Glutamatergic neuron (in vitro differentiated cells): Measurements from ENCODE around the gene TMEM129. TPM values are rescaled to one million over a fixed set of nuclear protein-coding genes. Genes with fewer than 3 reads are reported as not detected.

Experiments
- DNase-seq: peaks from one replicate; pipeline ENCODE4 v3.0.0; 2022
- H3K27ac Mint-ChIP-seq: one replicate; pipeline ENCODE4 v1.8.0; 2020; ENCODE audit warnings: mild to moderate bottlenecking, mixed read lengths, inconsistent platforms; ENCODE audit not compliant: unreplicated experiment
- H3K27me3 Mint-ChIP-seq: one replicate; pipeline ENCODE4 v1.8.0; 2020; ENCODE audit warnings: mild to moderate bottlenecking, moderate library complexity, mixed read lengths, inconsistent platforms; ENCODE audit not compliant: unreplicated experiment
- H3K36me3 Mint-ChIP-seq: one replicate; pipeline ENCODE4 v1.8.0; 2020; ENCODE audit warnings: mild to moderate bottlenecking, mixed read lengths, inconsistent platforms; ENCODE audit not compliant: unreplicated experiment
- H3K4me1 Mint-ChIP-seq: one replicate; pipeline ENCODE4 v1.8.0; 2020; ENCODE audit warnings: mild to moderate bottlenecking, low read depth, mixed read lengths, inconsistent platforms; ENCODE audit not compliant: unreplicated experiment
- H3K4me3 Mint-ChIP-seq: one replicate; pipeline ENCODE4 v1.8.0; 2020; ENCODE audit warnings: mild to moderate bottlenecking, mixed read lengths, inconsistent platforms; ENCODE audit not compliant: unreplicated experiment
- H3K9me3 Mint-ChIP-seq: one replicate; pipeline ENCODE4 v1.8.0; 2020; ENCODE audit warnings: mild to moderate bottlenecking, moderate library complexity, mixed read lengths, inconsistent platforms; ENCODE audit not compliant: unreplicated experiment
- CTCF ChIP-seq: fragments of 200-600 bp; sonication (generic); IDR thresholded peaks from one replicate; pipeline ENCODE4 v1.5.0; 2021; ENCODE audit not compliant: partially characterized antibody, unreplicated experiment
- total RNA-seq: library from RNA; stranded (reverse); fragmentation: NEBNext Ultra II Directional; extraction: Animal tissue kit (Norgen Biotek cat#: 25700); gene quantifications from one replicate; pipeline ENCODE4 v1.2.1, GENCODE V29; 2021; ENCODE audit not compliant: unreplicated experiment

Gene TMEM129
- total RNA-seq, 1 donor from 2014 or later, result 23.8 TPM

- no peak overlapping the region for H3K4me3 Mint-ChIP-seq
- no peak for DNase-seq
- peaks cover 9% of the 10 kb centered on the region for H3K27me3 Mint-ChIP-seq
- no peak for TF ChIP-seq CTCF
- H3K36me3 Mint-ChIP-seq, result no peaks in the 10 kb centered on the region
- H3K9me3 Mint-ChIP-seq, result peaks cover 6% of the 10 kb centered on the region
- peaks cover 2% of the 10 kb centered on the region for H3K4me1 Mint-ChIP-seq
- H3K27ac Mint-ChIP-seq, result no peak overlapping the region
Observed at GRCh38 chr4:1717129-1718094, 3.7 kb downstream of the TMEM129 start.

- H3K4me1 Mint-ChIP-seq, result peaks cover 4% of the 10 kb centered on the region
- H3K36me3 Mint-ChIP-seq, result no peaks in the 10 kb centered on the region
- no peak for TF ChIP-seq CTCF
- no peak overlapping the region for H3K4me3 Mint-ChIP-seq
- DNase-seq, result no peak
- H3K9me3 Mint-ChIP-seq, result peaks cover 3% of the 10 kb centered on the region
- peaks cover 8% of the 10 kb centered on the region for H3K27me3 Mint-ChIP-seq
- H3K27ac Mint-ChIP-seq, result no peak overlapping the region
Observed at GRCh38 chr4:1716065-1716945, 4.8 kb downstream of the TMEM129 start.

- DNase-seq, result no peak
- peaks cover 9% of the 10 kb centered on the region for H3K4me1 Mint-ChIP-seq
- H3K9me3 Mint-ChIP-seq, result peaks cover 7% of the 10 kb centered on the region
- H3K4me3 Mint-ChIP-seq, result peak overlapping the region; percentile 34
- no peaks in the 10 kb centered on the region for H3K36me3 Mint-ChIP-seq
- peaks cover 12% of the 10 kb centered on the region for H3K27me3 Mint-ChIP-seq
- H3K27ac Mint-ChIP-seq, result no peak overlapping the region
- TF ChIP-seq CTCF, result no peak
Observed at GRCh38 chr4:1715002-1715758, 5.9 kb downstream of the TMEM129 start.

- no peak overlapping the region for H3K27ac Mint-ChIP-seq
- peaks cover 13% of the 10 kb centered on the region for H3K4me1 Mint-ChIP-seq
- no peaks in the 10 kb centered on the region for H3K36me3 Mint-ChIP-seq
- H3K4me3 Mint-ChIP-seq, result no peak overlapping the region
- H3K27me3 Mint-ChIP-seq, result peaks cover 12% of the 10 kb centered on the region
- no peak for TF ChIP-seq CTCF
- peaks cover 5% of the 10 kb centered on the region for H3K9me3 Mint-ChIP-seq
- no peak for DNase-seq
Observed at GRCh38 chr4:1714303-1715001, 6.7 kb downstream of the TMEM129 start.
